Tibial nerve (tissue), 4 donors: ENCODE data around the gene KLHL26.

ENCODE experiments used
- EP300 ChIP-seq, 2 donors: sonication (generic); formaldehyde crosslinking; IDR thresholded peaks; one replicate each; pipeline ENCODE4 v1.6.1; 2017; ENCODE audit warnings: antibody characterized with exemption in 2 of 2, mild to moderate bottlenecking in 1 of 2
- POLR2A ChIP-seq, 2 donors: fragments of 450-650 bp; IDR thresholded peaks; one replicate each; pipeline ENCODE4 v1.6.1; 2017; ENCODE audit warnings: antibody characterized with exemption in 2 of 2, mild to moderate bottlenecking in 2 of 2, moderate library complexity in 2 of 2
- TF ChIP-seq, protein P1 (sequence below), 5 experiments: fragments of 200-600 bp in 3 of 5; fragments of 450-650 bp in 2 of 5; sonication (generic) in 3 of 5; IDR thresholded peaks; one replicate each; pipeline ENCODE4 v1.5.1; 2016 to 2019; ENCODE audit warnings: antibody characterized with exemption in 5 of 5, mild to moderate bottlenecking in 3 of 5, moderate library complexity in 2 of 5

DNA sequence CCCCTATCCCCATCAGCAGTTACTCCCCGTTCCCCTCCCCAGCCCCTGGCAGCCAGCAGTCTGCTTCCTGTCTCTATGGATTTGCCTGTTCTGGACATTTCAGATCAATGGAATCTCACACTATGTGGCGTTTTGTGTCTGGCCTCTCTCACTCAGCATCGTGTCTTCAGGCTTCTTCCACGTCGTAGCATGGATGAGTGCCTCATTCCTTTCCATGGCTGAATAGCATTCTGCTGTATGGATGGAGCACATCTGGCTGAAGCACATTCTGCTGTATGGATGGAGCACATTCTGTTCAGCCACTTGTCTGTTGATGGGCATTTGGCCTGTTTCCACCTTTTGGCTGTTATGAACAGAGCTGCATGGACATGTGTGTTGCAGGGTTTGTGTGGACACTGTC lies 76.2 kb downstream of the KLHL26 start:
- TF ChIP-seq, protein P1, sequence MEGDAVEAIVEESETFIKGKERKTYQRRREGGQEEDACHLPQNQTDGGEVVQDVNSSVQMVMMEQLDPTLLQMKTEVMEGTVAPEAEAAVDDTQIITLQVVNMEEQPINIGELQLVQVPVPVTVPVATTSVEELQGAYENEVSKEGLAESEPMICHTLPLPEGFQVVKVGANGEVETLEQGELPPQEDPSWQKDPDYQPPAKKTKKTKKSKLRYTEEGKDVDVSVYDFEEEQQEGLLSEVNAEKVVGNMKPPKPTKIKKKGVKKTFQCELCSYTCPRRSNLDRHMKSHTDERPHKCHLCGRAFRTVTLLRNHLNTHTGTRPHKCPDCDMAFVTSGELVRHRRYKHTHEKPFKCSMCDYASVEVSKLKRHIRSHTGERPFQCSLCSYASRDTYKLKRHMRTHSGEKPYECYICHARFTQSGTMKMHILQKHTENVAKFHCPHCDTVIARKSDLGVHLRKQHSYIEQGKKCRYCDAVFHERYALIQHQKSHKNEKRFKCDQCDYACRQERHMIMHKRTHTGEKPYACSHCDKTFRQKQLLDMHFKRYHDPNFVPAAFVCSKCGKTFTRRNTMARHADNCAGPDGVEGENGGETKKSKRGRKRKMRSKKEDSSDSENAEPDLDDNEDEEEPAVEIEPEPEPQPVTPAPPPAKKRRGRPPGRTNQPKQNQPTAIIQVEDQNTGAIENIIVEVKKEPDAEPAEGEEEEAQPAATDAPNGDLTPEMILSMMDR (IDR thresholded peaks at IDR 0.05), result no peak
- TF ChIP-seq POLR2A (IDR thresholded peaks at IDR 0.05), result no peak
- TF ChIP-seq EP300 (IDR thresholded peaks at IDR 0.05), result no peak
